Measurements from ENCODE around the gene KCNN3.

- no peak for TF ChIP-seq PATZ1 (CRISPR knock-in tag; IDR thresholded peaks at IDR 0.05; ENCODE audit: borderline replicate concordance)
- TF ChIP-seq TOX (CRISPR knock-in tag; IDR thresholded peaks at IDR 0.05; ENCODE audit: borderline replicate concordance), result no peak
- TF ChIP-seq ZC3H10 (CRISPR knock-in tag; IDR thresholded peaks at IDR 0.05), result no peak
- no peak for TF ChIP-seq ARNTL (CRISPR knock-in tag; IDR thresholded peaks at IDR 0.05; ENCODE audit: borderline replicate concordance, low read depth)
- no peak for TF ChIP-seq RARB (CRISPR knock-in tag; IDR thresholded peaks at IDR 0.05)
- no peak for TF ChIP-seq TSHZ2 (CRISPR knock-in tag; IDR thresholded peaks at IDR 0.05)
These were observed 21.1 kb downstream of the KCNN3 start for GRCh38 chr1:154848983-154849382.

Measured in SK-N-SH treated with all-trans-retinoic acid at 6 μM for 48 hours (cell line).